GM23338 (cell line): Measurements from ENCODE around the gene NKAIN2. TPM values are rescaled to one million over a fixed set of nuclear protein-coding genes. Genes with fewer than 3 reads are reported as not detected.

Experiments used
- ATAC-seq: fragments of 200-7000 bp; cut with Tn5 transposase; 3 replicates; pipeline ENCODE4 v1.9.1; 2020
- DNase-seq: peaks from one replicate; pipeline ENCODE4 v3.0.0-alpha.2; 2015; ENCODE audit warnings: low spot score
- H2AFZ ChIP-seq: fragments of 200-600 bp; sonication (generic); 2 replicates; pipeline ENCODE4 v1.8.0; 2016; ENCODE audit warnings: antibody characterized with exemption, mild to moderate bottlenecking, moderate library complexity
- H3F3A ChIP-seq: fragments of 200-600 bp; sonication (generic); replicated peaks from 2 replicates; pipeline ENCODE4 v1.8.0; 2017; ENCODE audit warnings: antibody characterized with exemption, mixed run types, low read depth
- H3K27ac ChIP-seq: fragments of 200-600 bp; sonication (generic); 2 replicates; pipeline ENCODE4 v1.6.1; 2016; ENCODE audit warnings: low read depth
- H3K27me3 ChIP-seq: fragments of 200-600 bp; sonication (generic); 2 replicates; pipeline ENCODE4 v1.8.0; 2016; ENCODE audit warnings: mild to moderate bottlenecking, mixed run types, moderate library complexity; ENCODE audit not compliant: insufficient read depth
- H3K36me3 ChIP-seq: fragments of 200-600 bp; sonication (generic); 2 replicates; pipeline ENCODE4 v1.8.0; 2016; ENCODE audit warnings: mild to moderate bottlenecking; ENCODE audit not compliant: insufficient read depth
- H3K4me1 ChIP-seq: fragments of 200-600 bp; sonication (generic); 2 replicates; pipeline ENCODE4 v1.8.0; 2016; ENCODE audit warnings: mild to moderate bottlenecking, moderate library complexity; ENCODE audit not compliant: insufficient read depth
- H3K4me2 ChIP-seq: fragments of 200-600 bp; sonication (generic); 2 replicates; pipeline ENCODE4 v1.7.1; 2017; ENCODE audit warnings: mixed run types
- H3K4me3 ChIP-seq: fragments of 200-600 bp; sonication (generic); 2 replicates; pipeline ENCODE4 v1.6.1; 2016; ENCODE audit warnings: mixed run types
- H3K79me2 ChIP-seq: fragments of 200-600 bp; sonication (generic); replicated peaks from 2 replicates; pipeline ENCODE4 v1.8.0; 2017; ENCODE audit warnings: mild to moderate bottlenecking; ENCODE audit not compliant: insufficient read depth
- H3K9me2 ChIP-seq: fragments of 200-600 bp; sonication (generic); 2 replicates; pipeline ENCODE4 v1.8.0; 2017; ENCODE audit not compliant: insufficient read depth
- H4K20me1 ChIP-seq: fragments of 200-600 bp; sonication (generic); replicated peaks from 2 replicates; pipeline ENCODE4 v1.8.0; 2017; ENCODE audit warnings: mild to moderate bottlenecking; ENCODE audit not compliant: insufficient read depth
- H3K27ac Mint-ChIP-seq: 2 replicates; pipeline ENCODE4 v1.8.0; 2020; ENCODE audit warnings: inconsistent platforms, mild to moderate bottlenecking, moderate library complexity, mixed read lengths
- H3K27me3 Mint-ChIP-seq: 3 replicates; pipeline ENCODE4 v1.8.0; 2022; ENCODE audit warnings: low read depth, mild to moderate bottlenecking, moderate library complexity, mixed read lengths, inconsistent platforms; ENCODE audit not compliant: insufficient read depth, poor library complexity
- H3K36me3 Mint-ChIP-seq: 3 replicates; pipeline ENCODE4 v1.8.0; 2021; ENCODE audit warnings: low read depth, mild to moderate bottlenecking, inconsistent platforms, moderate library complexity, mixed read lengths
- H3K4me1 Mint-ChIP-seq: 3 replicates; pipeline ENCODE4 v1.8.0; 2020; ENCODE audit warnings: mild to moderate bottlenecking, inconsistent platforms, mixed read lengths
- H3K4me3 Mint-ChIP-seq: 3 replicates; pipeline ENCODE4 v1.8.0; 2021; ENCODE audit warnings: moderate library complexity, mild to moderate bottlenecking, inconsistent platforms, mixed read lengths
- H3K9me3 Mint-ChIP-seq: 3 replicates; pipeline ENCODE4 v1.8.0; 2020; ENCODE audit warnings: moderate library complexity, mild to moderate bottlenecking, inconsistent platforms, mixed read lengths
- CTCF ChIP-seq, 2 experiments: fragments of 200-600 bp in 1 of 2; sonication (generic) in 1 of 2; conservative IDR thresholded peaks; 2 replicates each; pipeline versions ENCODE4 v1.5.1 to v1.6.1; 2016 to 2017; ENCODE audit warnings: antibody characterized with exemption in 2 of 2, low read depth in 2 of 2, mild to moderate bottlenecking in 2 of 2, moderate library complexity in 1 of 2
- ETS1 ChIP-seq: IDR thresholded peaks from 2 replicates; pipeline ENCODE4 v1.6.1; 2016; ENCODE audit warnings: antibody characterized with exemption
- EZH2 ChIP-seq: fragments of 200-600 bp; sonication (generic); IDR thresholded peaks from one replicate; pipeline ENCODE4 v1.8.0; 2017; ENCODE audit warnings: antibody characterized with exemption, mild to moderate bottlenecking, low read depth; ENCODE audit not compliant: unreplicated experiment
- POLR2AphosphoS5 ChIP-seq: IDR thresholded peaks from 2 replicates; pipeline ENCODE4 v1.6.1; 2016; ENCODE audit warnings: antibody characterized with exemption, low read depth
- REST ChIP-seq: IDR thresholded peaks from one replicate; pipeline ENCODE4 v1.6.1; 2018; ENCODE audit warnings: antibody characterized with exemption; ENCODE audit not compliant: unreplicated experiment
- STAT1 ChIP-seq: IDR thresholded peaks from one replicate; pipeline ENCODE4 v1.6.1; 2016; ENCODE audit warnings: antibody characterized with exemption; ENCODE audit not compliant: unreplicated experiment
- ZNF114 ChIP-seq: fragments of 250-450 bp; sonication (Bioruptor Pico); IDR thresholded peaks from 2 replicates; pipeline ENCODE4 v1.5.0; 2020; ENCODE audit warnings: mild to moderate bottlenecking, moderate library complexity
- ZNF331 ChIP-seq: fragments of 250-450 bp; sonication (Bioruptor Pico); IDR thresholded peaks from 2 replicates; pipeline ENCODE4 v1.5.0; 2020; ENCODE audit warnings: low read depth, mild to moderate bottlenecking, moderate library complexity
- polyA plus RNA-seq: library from polyadenylated mRNA; unstranded; fragments of >200 nt; fragmentation: Nextera tagmentation; extraction: Ambion mirVana; gene quantifications from 2 replicates; pipeline ENCODE4 v1.2.1, GENCODE V29; 2016
- total RNA-seq: library from RNA; depleted of rRNA; stranded (reverse); fragments of >200 nt; shearing (Covaris generic); gene quantifications from 2 replicates; pipeline ENCODE4 v1.2.3, GENCODE V29; 2014
- TF ChIP-seq, protein P1 (sequence below): fragments of 250-450 bp; sonication (Bioruptor Pico); IDR thresholded peaks from 2 replicates; pipeline ENCODE4 v1.5.0; 2020; ENCODE audit warnings: mild to moderate bottlenecking, moderate library complexity

Gene NKAIN2
- total and polyA plus RNA-seq, 2 experiments from 2014 or later, result 0.39 to 1.1 TPM

- TF ChIP-seq, protein P1, sequence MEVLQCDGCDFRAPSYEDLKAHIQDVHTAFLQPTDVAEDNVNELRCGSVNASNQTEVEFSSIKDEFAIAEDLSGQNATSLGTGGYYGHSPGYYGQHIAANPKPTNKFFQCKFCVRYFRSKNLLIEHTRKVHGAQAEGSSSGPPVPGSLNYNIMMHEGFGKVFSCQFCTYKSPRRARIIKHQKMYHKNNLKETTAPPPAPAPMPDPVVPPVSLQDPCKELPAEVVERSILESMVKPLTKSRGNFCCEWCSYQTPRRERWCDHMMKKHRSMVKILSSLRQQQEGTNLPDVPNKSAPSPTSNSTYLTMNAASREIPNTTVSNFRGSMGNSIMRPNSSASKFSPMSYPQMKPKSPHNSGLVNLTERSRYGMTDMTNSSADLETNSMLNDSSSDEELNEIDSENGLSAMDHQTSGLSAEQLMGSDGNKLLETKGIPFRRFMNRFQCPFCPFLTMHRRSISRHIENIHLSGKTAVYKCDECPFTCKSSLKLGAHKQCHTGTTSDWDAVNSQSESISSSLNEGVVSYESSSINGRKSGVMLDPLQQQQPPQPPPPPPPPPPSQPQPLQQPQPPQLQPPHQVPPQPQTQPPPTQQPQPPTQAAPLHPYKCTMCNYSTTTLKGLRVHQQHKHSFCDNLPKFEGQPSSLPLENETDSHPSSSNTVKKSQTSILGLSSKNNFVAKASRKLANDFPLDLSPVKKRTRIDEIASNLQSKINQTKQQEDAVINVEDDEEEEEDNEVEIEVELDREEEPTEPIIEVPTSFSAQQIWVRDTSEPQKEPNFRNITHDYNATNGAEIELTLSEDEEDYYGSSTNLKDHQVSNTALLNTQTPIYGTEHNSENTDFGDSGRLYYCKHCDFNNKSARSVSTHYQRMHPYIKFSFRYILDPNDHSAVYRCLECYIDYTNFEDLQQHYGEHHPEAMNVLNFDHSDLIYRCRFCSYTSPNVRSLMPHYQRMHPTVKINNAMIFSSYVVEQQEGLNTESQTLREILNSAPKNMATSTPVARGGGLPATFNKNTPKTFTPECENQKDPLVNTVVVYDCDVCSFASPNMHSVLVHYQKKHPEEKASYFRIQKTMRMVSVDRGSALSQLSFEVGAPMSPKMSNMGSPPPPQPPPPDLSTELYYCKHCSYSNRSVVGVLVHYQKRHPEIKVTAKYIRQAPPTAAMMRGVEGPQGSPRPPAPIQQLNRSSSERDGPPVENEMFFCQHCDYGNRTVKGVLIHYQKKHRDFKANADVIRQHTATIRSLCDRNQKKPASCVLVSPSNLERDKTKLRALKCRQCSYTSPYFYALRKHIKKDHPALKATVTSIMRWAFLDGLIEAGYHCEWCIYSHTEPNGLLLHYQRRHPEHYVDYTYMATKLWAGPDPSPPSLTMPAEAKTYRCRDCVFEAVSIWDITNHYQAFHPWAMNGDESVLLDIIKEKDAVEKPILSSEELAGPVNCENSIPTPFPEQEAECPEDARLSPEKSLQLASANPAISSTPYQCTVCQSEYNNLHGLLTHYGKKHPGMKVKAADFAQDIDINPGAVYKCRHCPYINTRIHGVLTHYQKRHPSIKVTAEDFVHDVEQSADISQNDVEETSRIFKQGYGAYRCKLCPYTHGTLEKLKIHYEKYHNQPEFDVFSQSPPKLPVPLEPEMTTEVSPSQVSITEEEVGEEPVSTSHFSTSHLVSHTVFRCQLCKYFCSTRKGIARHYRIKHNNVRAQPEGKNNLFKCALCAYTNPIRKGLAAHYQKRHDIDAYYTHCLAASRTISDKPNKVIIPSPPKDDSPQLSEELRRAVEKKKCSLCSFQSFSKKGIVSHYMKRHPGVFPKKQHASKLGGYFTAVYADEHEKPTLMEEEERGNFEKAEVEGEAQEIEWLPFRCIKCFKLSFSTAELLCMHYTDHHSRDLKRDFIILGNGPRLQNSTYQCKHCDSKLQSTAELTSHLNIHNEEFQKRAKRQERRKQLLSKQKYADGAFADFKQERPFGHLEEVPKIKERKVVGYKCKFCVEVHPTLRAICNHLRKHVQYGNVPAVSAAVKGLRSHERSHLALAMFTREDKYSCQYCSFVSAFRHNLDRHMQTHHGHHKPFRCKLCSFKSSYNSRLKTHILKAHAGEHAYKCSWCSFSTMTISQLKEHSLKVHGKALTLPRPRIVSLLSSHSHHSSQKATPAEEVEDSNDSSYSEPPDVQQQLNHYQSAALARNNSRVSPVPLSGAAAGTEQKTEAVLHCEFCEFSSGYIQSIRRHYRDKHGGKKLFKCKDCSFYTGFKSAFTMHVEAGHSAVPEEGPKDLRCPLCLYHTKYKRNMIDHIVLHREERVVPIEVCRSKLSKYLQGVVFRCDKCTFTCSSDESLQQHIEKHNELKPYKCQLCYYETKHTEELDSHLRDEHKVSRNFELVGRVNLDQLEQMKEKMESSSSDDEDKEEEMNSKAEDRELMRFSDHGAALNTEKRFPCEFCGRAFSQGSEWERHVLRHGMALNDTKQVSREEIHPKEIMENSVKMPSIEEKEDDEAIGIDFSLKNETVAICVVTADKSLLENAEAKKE, result no peak
- no peak for TF ChIP-seq EZH2
- no peak for TF ChIP-seq REST
Measured at GRCh38 chr6:124054034-124054433, 250.4 kb downstream of the NKAIN2 start (continued).

DNA sequence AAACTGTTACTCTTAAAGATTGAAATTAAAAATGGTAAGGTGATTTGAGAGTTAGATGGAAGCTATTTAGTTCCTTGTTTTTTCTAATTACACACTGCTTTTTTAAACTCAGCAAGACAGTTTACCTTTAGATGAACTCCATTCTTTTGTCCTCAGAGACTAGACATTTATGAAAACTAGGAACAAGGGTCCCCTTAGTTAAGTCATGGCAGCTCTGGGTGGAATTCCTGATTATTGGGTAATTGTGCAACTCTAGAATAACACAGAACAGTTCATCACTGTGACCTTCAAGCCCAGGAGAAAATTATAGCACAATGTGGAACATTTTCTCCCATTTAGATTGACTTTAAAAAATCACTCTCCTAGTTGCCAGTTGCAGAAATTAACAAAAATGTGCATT lies 251.7 kb downstream of the NKAIN2 start:
- H3K9me3 Mint-ChIP-seq, result no peaks in the 10 kb centered on the region
- no peaks in the 10 kb centered on the region for H3K9me2 ChIP-seq
- H3K27me3 ChIP-seq, result no peaks in the 10 kb centered on the region
- H3K4me3 ChIP-seq, result no peak overlapping the region
- H2AFZ ChIP-seq, result no peak overlapping the region
- H3K27me3 Mint-ChIP-seq, result no peaks in the 10 kb centered on the region
- ATAC-seq (no peak), DNase-seq (no peak)
- no peaks in the 10 kb centered on the region for H3K36me3 ChIP-seq
- no peaks in the 10 kb centered on the region for H3K79me2 ChIP-seq
- no peak overlapping the region for H3K4me2 ChIP-seq
- no peaks in the 10 kb centered on the region for H3K4me1 ChIP-seq
- no peaks in the 10 kb centered on the region for H4K20me1 ChIP-seq
- H3K4me3 Mint-ChIP-seq, result no peak overlapping the region
- no peaks in the 10 kb centered on the region; the same call in 1 of the 3 replicates for H3K4me1 Mint-ChIP-seq
- H3K36me3 Mint-ChIP-seq, result no peaks in the 10 kb centered on the region
- H3K27ac Mint-ChIP-seq, result no peak overlapping the region
- H3K27ac ChIP-seq, result no peak overlapping the region
- H3F3A ChIP-seq, result no peaks in the 10 kb centered on the region
- TF ChIP-seq ETS1, result no peak
- TF ChIP-seq ZNF331 (CRISPR knock-in tag), result no peak
- no peak for TF ChIP-seq ZNF114 (CRISPR knock-in tag)
- TF ChIP-seq REST, result no peak
- no peak for TF ChIP-seq CTCF (conservative IDR thresholded peaks at IDR 0.05; ENCODE audit: low read depth in 2 of 2)
- TF ChIP-seq POLR2AphosphoS5, result no peak
- TF ChIP-seq STAT1, result no peak
